Measurements from ENCODE around the gene ZNF470.

GRCh38 chr19:56554272-56554869 is 12.9 kb upstream of the ZNF470 start:
- TF ChIP-seq TAF1 (IDR thresholded peaks at IDR 0.05; ENCODE audit: borderline replicate concordance, insufficient read depth, low read length): no peak
- TF ChIP-seq SIN3A (IDR thresholded peaks at IDR 0.05; ENCODE audit: borderline replicate concordance, insufficient read depth, low read length): no peak
